Activated B cell treated with CpG ODN at 0.5 μM for 24 hours (primary cell): Measurements from ENCODE around the gene MARS1. TPM values are rescaled to one million over a fixed set of nuclear protein-coding genes. Genes with fewer than 3 reads are reported as not detected.
"Not testable (repeated sequence)": the region's sequence is repeated elsewhere in the genome, so short reads cannot be mapped to it uniquely, and the experiment has no call there.

Experiments used
- ATAC-seq: fragments of 200-7000 bp; cut with Tn5 transposase; one replicate; pipeline ENCODE4 v1.10.0; 2021; ENCODE audit warnings: low read depth, mild to moderate bottlenecking, moderate library complexity
- CTCF ChIA-PET: fragments of 350-600 bp; sonication (Branson Sonifier 250); formaldehyde crosslinking; loops from one replicate; lab custom pipeline; 2021; ENCODE audit warnings: antibody characterized with exemption; lab: Charles Lee
- POLR2A ChIA-PET: fragments of 350-600 bp; sonication (Branson Sonifier 250); formaldehyde crosslinking; loops from one replicate; lab custom pipeline; 2021; ENCODE audit warnings: antibody characterized with exemption; lab: Charles Lee
- DNase-seq: peaks from one replicate; pipeline ENCODE4 v3.0.0; 2022
- H3K27ac Mint-ChIP-seq: one replicate; pipeline ENCODE4 v1.8.0; 2020; ENCODE audit warnings: mixed read lengths
- H3K27me3 Mint-ChIP-seq: one replicate; pipeline ENCODE4 v1.8.0; 2021; ENCODE audit warnings: mixed read lengths
- H3K36me3 Mint-ChIP-seq: one replicate; pipeline ENCODE4 v1.8.0; 2021; ENCODE audit warnings: low read depth, mixed read lengths
- H3K4me1 Mint-ChIP-seq: one replicate; pipeline ENCODE4 v1.8.0; 2021; ENCODE audit warnings: mixed read lengths
- H3K4me3 Mint-ChIP-seq: one replicate; pipeline ENCODE4 v1.8.0; 2020; ENCODE audit warnings: mild to moderate bottlenecking, mixed read lengths
- H3K9me3 Mint-ChIP-seq: one replicate; pipeline ENCODE4 v1.8.0; 2020; ENCODE audit warnings: mixed read lengths
- intact Hi-C: fragments of 100-400 bp; cut with micrococcal nuclease; formaldehyde crosslinking; loops from one replicate; pipeline ENCODE4 v1.15.1; 2024
- total RNA-seq: library from RNA; stranded (reverse); gene quantifications from 2 replicates; pipeline ENCODE4 v1.2.3, GENCODE V29; 2022
- TF ChIP-seq, protein P1 (sequence below): fragments of 200-600 bp; IDR thresholded peaks from one replicate; pipeline ENCODE4 v1.8.0; 2022; ENCODE audit warnings: antibody characterized with exemption, mild to moderate bottlenecking

Gene MARS1
- total RNA-seq, 1 donor from 2014 or later = 425 TPM

DNA sequence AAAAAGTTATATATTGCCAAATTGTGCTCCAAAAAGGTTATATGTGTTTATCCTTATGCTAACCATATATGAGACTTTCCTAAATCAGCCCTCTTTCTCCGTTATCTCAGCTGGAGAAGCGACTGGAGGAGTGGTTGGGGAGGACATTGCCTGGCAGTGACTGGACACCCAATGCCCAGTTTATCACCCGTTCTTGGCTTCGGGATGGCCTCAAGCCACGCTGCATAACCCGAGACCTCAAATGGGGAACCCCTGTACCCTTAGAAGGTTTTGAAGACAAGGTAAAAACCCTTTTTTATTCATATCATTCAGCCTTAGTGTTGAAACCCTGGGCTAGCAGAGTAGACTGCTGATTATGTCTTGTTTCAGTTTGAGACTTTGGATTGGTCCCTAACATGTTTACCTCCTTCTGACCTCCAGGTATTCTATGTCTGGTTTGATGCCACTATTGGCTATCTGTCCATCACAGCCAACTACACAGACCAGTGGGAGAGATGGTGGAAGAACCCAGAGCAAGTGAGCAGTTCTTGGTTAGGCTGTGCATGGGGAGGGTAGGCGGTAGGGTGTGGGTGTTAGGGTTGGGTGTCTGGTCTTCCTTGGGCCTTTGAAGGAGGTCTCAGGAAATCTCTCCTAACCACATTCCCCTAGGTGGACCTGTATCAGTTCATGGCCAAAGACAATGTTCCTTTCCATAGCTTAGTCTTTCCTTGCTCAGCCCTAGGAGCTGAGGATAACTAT lies 23.9 kb downstream of the MARS1 start:
- intact Hi-C loops = no loop called here
- DNase-seq (no peak), ATAC-seq (no peak)
- POLR2A ChIA-PET = interaction anchor here (0.7 to 0.8 kb wide), 2 partner anchors 9 to 218 kb away, joined by 3 to 5 read pairs; partner anchors contain the start of gene DDIT3
- no peaks in the 10 kb centered on the region for H3K4me1 Mint-ChIP-seq
- no peaks in the 10 kb centered on the region for H3K27me3 Mint-ChIP-seq
- no peak overlapping the region for H3K27ac Mint-ChIP-seq
- peaks cover 79% of the 10 kb centered on the region for H3K36me3 Mint-ChIP-seq
- CTCF ChIA-PET = interaction anchor here (0.5 kb wide), 1 partner anchor 329 kb away, joined by 3 read pairs; no protein-coding TSS in a partner anchor
- TF ChIP-seq, protein P1, sequence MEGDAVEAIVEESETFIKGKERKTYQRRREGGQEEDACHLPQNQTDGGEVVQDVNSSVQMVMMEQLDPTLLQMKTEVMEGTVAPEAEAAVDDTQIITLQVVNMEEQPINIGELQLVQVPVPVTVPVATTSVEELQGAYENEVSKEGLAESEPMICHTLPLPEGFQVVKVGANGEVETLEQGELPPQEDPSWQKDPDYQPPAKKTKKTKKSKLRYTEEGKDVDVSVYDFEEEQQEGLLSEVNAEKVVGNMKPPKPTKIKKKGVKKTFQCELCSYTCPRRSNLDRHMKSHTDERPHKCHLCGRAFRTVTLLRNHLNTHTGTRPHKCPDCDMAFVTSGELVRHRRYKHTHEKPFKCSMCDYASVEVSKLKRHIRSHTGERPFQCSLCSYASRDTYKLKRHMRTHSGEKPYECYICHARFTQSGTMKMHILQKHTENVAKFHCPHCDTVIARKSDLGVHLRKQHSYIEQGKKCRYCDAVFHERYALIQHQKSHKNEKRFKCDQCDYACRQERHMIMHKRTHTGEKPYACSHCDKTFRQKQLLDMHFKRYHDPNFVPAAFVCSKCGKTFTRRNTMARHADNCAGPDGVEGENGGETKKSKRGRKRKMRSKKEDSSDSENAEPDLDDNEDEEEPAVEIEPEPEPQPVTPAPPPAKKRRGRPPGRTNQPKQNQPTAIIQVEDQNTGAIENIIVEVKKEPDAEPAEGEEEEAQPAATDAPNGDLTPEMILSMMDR = no peak
- no peak overlapping the region for H3K4me3 Mint-ChIP-seq
- no peaks in the 10 kb centered on the region for H3K9me3 Mint-ChIP-seq

- Mint-ChIP-seq H3K27ac (peak overlapping the region; percentile 50), H3K36me3 (peaks cover 88% of the 10 kb centered on the region), H3K4me3 (no peak overlapping the region), H3K9me3 (no peaks in the 10 kb centered on the region), H3K27me3 (no peaks in the 10 kb centered on the region), H3K4me1 (peaks cover 5% of the 10 kb centered on the region)
- TF ChIP-seq, protein P1 = no peak
- ChIA-PET CTCF (interaction anchor here (0.5 kb wide), 1 partner anchor 330 kb away, joined by 3 read pairs; no protein-coding TSS in a partner anchor), POLR2A (interaction anchor here (0.8 kb wide), 1 partner anchor 8 kb away, joined by 3 read pairs; the partner anchor contains the start of gene DDIT3)
- ATAC-seq (no peak), DNase-seq (no peak)
- intact Hi-C loops = no loop called here
These were observed 24.8 kb downstream of the MARS1 start for GRCh38 chr12:57512665-57513064.

DNA sequence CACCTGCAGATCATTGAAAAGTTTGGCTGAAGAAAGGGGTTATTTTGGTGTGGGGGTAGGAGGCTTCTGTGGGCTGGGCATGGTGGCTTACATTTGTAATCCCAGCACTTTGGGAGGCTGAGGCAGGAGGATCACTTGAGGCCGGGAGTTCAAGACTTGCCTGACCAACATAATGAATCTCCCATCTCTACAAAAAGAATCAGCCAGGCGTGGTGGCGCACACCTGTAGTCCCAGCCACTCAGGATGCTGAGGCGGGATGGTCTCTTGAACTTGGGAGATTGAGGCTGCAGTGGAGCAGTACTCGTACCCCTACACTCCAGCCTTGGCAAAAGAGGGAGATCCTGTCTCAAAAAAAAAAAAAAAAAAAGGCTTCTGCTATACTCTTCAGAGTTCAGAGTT lies 25.4 kb downstream of the MARS1 start:
- no peak for ATAC-seq
- peaks cover 9% of the 10 kb centered on the region for H3K4me1 Mint-ChIP-seq
- TF ChIP-seq, protein P1 = no peak
- ChIA-PET CTCF (no interaction called here), POLR2A (interaction anchor here (1.1 kb wide), 1 partner anchor 10 kb away, joined by 3 read pairs; the partner anchor contains the start of gene MBD6)
- peaks cover 90% of the 10 kb centered on the region for H3K36me3 Mint-ChIP-seq
- no peaks in the 10 kb centered on the region for H3K9me3 Mint-ChIP-seq
- intact Hi-C loops = no loop called here
- H3K27me3 Mint-ChIP-seq = no peaks in the 10 kb centered on the region
- no peak overlapping the region for H3K27ac Mint-ChIP-seq
- no peak overlapping the region for H3K4me3 Mint-ChIP-seq
- no peak for DNase-seq

DNA sequence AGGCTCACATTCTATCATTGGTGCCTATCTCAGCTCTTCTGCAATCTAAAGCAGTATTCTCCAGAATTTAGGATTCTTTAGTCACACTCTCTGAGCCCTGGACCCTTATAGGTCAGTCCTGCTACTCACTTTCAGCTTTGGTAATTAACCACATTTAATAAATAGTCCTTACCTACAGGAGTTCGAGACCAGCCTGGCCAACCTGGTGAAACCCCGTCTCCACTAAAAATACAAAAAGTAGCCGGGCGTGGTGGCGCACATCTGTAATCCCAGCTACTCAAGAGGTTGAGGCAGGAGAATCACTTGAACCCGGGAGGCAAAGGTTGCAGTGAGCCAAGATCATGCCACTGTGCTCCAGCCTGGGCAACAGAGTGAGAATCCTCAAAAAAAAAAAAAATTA lies 25.8 kb downstream of the MARS1 start:
- H3K9me3 Mint-ChIP-seq, intact Hi-C loops, DNase-seq, H3K27ac Mint-ChIP-seq, H3K4me3 Mint-ChIP-seq, CTCF ChIA-PET, H3K27me3 Mint-ChIP-seq, ATAC-seq: not testable (repeated sequence)
- Mint-ChIP-seq H3K4me1 (peaks cover 13% of the 10 kb centered on the region), H3K36me3 (peaks cover 90% of the 10 kb centered on the region)
- POLR2A ChIA-PET = interaction anchor here (0.6 to 1.1 kb wide), 5 partner anchors 9 to 181 kb away, joined by 3 to 11 read pairs (median 6); partner anchors contain the start of gene MBD6

DNA sequence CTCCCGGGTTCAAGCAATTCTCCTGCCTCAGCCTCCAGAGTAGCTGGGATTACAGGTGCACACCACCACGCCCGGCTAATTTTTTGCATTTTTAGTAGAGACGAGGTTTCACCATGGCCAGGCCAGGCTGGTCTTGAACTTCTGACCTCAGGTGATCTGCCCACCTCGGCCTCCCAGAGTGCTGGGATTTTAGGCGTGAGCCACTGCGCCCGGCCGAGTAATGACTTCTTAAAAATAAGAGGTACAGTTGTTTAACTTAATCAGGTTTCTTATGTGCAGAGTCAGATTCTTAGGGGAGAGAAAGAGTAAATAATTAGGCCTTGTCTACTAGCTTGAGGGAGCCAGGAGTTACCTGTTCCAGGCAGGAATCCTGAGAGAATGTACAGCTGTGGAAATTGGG lies 26.4 kb downstream of the MARS1 start:
- POLR2A ChIA-PET = interaction anchor here (0.6 to 1.1 kb wide), 8 partner anchors 9 to 181 kb away, joined by 3 to 11 read pairs (median 6); partner anchors contain the start of genes DCTN2 and MBD6
- CTCF ChIA-PET, ATAC-seq, H3K4me3 Mint-ChIP-seq, H3K27me3 Mint-ChIP-seq, H3K27ac Mint-ChIP-seq, DNase-seq, H3K9me3 Mint-ChIP-seq, intact Hi-C loops: not testable (repeated sequence)
- Mint-ChIP-seq H3K4me1 (peaks cover 18% of the 10 kb centered on the region), H3K36me3 (peaks cover 90% of the 10 kb centered on the region)
